ENCODE results near the gene OR6B2. TPM values are rescaled to one million over a fixed set of nuclear protein-coding genes. Genes with fewer than 3 reads are reported as not detected.

The OR6B2 gene
- total RNA-seq, 2 experiments from 2014 or later = not detected

GRCh38 chr2:240052524-240052923 lies 22.3 kb upstream of the OR6B2 start:
- TF ChIP-seq CTCF (conservative IDR thresholded peaks at IDR 0.05; ENCODE audit: low read length) (no peak), EZH2phosphoT487 (IDR thresholded peaks at IDR 0.05; ENCODE audit: borderline replicate concordance, low read depth, low read length) (no peak)
- BruUV-seq (replicated peaks) = no TSS peak

GRCh38 chr2:240051697-240052096 lies 21.5 kb upstream of the OR6B2 start:
- ChIA-PET CTCF (ENCODE audit: unreplicated experiment) (no interaction called here), POLR2A (no interaction called here)
- no peak for DNase-seq (ENCODE audit: low spot score)
- Histone ChIP-seq H3K4me2 (ENCODE audit: low read length) (no peak overlapping the region), H3K79me2 (ENCODE audit: insufficient read depth, low read depth, low read length) (no peaks in the 10 kb centered on the region), H3K9me3 (ENCODE audit: low read length) (no peaks in the 10 kb centered on the region), H4K20me1 (ENCODE audit: insufficient read depth, low read length) (no peaks in the 10 kb centered on the region), H3K27ac (ENCODE audit: low read depth, low read length, poor library complexity, severe bottlenecking) (no peak overlapping the region), H3K4me3 (ENCODE audit: low read depth, low read length, poor library complexity, severe bottlenecking) (no peak overlapping the region), H3K9me2 (ENCODE audit: insufficient read depth, low read length) (no peaks in the 10 kb centered on the region), H3K4me1 (ENCODE audit: insufficient read depth, low read length, poor library complexity, severe bottlenecking) (no peaks in the 10 kb centered on the region), H3K36me3 (ENCODE audit: insufficient read depth, low read length) (no peaks in the 10 kb centered on the region), H2AFZ (ENCODE audit: low read length) (no peak overlapping the region)
- BruUV-seq (replicated peaks) = no TSS peak
- no peak for TF ChIP-seq EZH2phosphoT487 (IDR thresholded peaks at IDR 0.05; ENCODE audit: borderline replicate concordance, low read depth, low read length)
- no peak for TF ChIP-seq CTCF (conservative IDR thresholded peaks at IDR 0.05; ENCODE audit: low read length)
- intact Hi-C loops (cut with micrococcal nuclease; ENCODE audit: unreplicated experiment) = no loop called here

More at GRCh38 chr2:240052524-240052923, 22.3 kb upstream of the OR6B2 start:
- DNase-seq (ENCODE audit: low spot score) = no peak
- Histone ChIP-seq H3K4me2 (ENCODE audit: low read length) (no peak overlapping the region), H3K4me1 (ENCODE audit: insufficient read depth, low read length, poor library complexity, severe bottlenecking) (no peaks in the 10 kb centered on the region), H2AFZ (ENCODE audit: low read length) (no peak overlapping the region), H3K36me3 (ENCODE audit: insufficient read depth, low read length) (no peaks in the 10 kb centered on the region), H3K79me2 (ENCODE audit: insufficient read depth, low read depth, low read length) (no peaks in the 10 kb centered on the region), H3K27ac (ENCODE audit: low read depth, low read length, poor library complexity, severe bottlenecking) (no peak overlapping the region), H3K4me3 (ENCODE audit: low read depth, low read length, poor library complexity, severe bottlenecking) (no peak overlapping the region), H4K20me1 (ENCODE audit: insufficient read depth, low read length) (no peaks in the 10 kb centered on the region), H3K9me2 (ENCODE audit: insufficient read depth, low read length) (no peaks in the 10 kb centered on the region), H3K9me3 (ENCODE audit: low read length) (no peaks in the 10 kb centered on the region)
- ChIA-PET CTCF (ENCODE audit: unreplicated experiment) (no interaction called here), POLR2A (no interaction called here)
- intact Hi-C loops (cut with micrococcal nuclease; ENCODE audit: unreplicated experiment) = no loop called here

- intact Hi-C loops (cut with micrococcal nuclease; ENCODE audit: unreplicated experiment) = no loop called here
- no peaks in the 10 kb centered on the region for H3K9me3 ChIP-seq (ENCODE audit: low read length)
- POLR2A ChIA-PET = no interaction called here
- no peak for DNase-seq (ENCODE audit: low spot score)
- CTCF ChIA-PET (ENCODE audit: unreplicated experiment) = no interaction called here
- no peak overlapping the region for H3K27ac ChIP-seq (ENCODE audit: low read depth, low read length, poor library complexity, severe bottlenecking)
- no peak overlapping the region for H2AFZ ChIP-seq (ENCODE audit: low read length)
- no peaks in the 10 kb centered on the region for H3K9me2 ChIP-seq (ENCODE audit: insufficient read depth, low read length)
- no peaks in the 10 kb centered on the region for H3K4me1 ChIP-seq (ENCODE audit: insufficient read depth, low read length, poor library complexity, severe bottlenecking)
- TF ChIP-seq CTCF (conservative IDR thresholded peaks at IDR 0.05; ENCODE audit: low read length) (no peak), EZH2phosphoT487 (IDR thresholded peaks at IDR 0.05; ENCODE audit: borderline replicate concordance, low read depth, low read length) (no peak)
- H3K4me2 ChIP-seq (ENCODE audit: low read length) = no peak overlapping the region
- H3K4me3 ChIP-seq (ENCODE audit: low read depth, low read length, poor library complexity, severe bottlenecking) = no peak overlapping the region
- no peaks in the 10 kb centered on the region for H3K79me2 ChIP-seq (ENCODE audit: insufficient read depth, low read depth, low read length)
- no TSS peak for BruUV-seq (replicated peaks)
- H3K36me3 ChIP-seq (ENCODE audit: insufficient read depth, low read length) = no peaks in the 10 kb centered on the region
- no peaks in the 10 kb centered on the region for H4K20me1 ChIP-seq (ENCODE audit: insufficient read depth, low read length)
Measured at GRCh38 chr2:240050278-240050677, 20.0 kb upstream of the OR6B2 start.

All from OCI-LY7 (cell line).